H9 (cell line): Measurements from ENCODE around the gene HMCN1. TPM values are rescaled to one million over a fixed set of nuclear protein-coding genes. Genes with fewer than 3 reads are reported as not detected.

Source experiments
- DNase-seq: peaks from one replicate; pipeline ENCODE4 v3.0.0-alpha.2; 2017
- H2AFZ ChIP-seq: one replicate; pipeline ENCODE4 v1.6.1; 2013; ENCODE audit warnings: mild to moderate bottlenecking, low read length, control low read depth, moderate library complexity
- H2AK5ac ChIP-seq: 2 replicates; pipeline ENCODE4 v1.6.1; 2013; ENCODE audit warnings: low read length, control low read depth, mixed read lengths; ENCODE audit not compliant: insufficient read length
- H2BK120ac ChIP-seq: one replicate; pipeline ENCODE4 v1.6.1; 2013; ENCODE audit warnings: low read depth, mild to moderate bottlenecking, low read length, control low read depth, inconsistent platforms; ENCODE audit not compliant: poor library complexity, severe bottlenecking
- H2BK12ac ChIP-seq: 2 replicates; pipeline ENCODE4 v1.6.1; 2013; ENCODE audit warnings: low read length, control low read depth, mixed read lengths, low read depth; ENCODE audit not compliant: insufficient read length
- H2BK15ac ChIP-seq: 2 replicates; pipeline ENCODE4 v1.6.1; 2013; ENCODE audit warnings: low read depth, low read length, control low read depth
- H2BK20ac ChIP-seq: one replicate; pipeline ENCODE4 v1.6.1; 2013; ENCODE audit warnings: low read depth, mild to moderate bottlenecking, low read length, control low read depth, inconsistent platforms; ENCODE audit not compliant: poor library complexity, severe bottlenecking
- H2BK5ac ChIP-seq: 2 replicates; pipeline ENCODE4 v1.6.1; 2013; ENCODE audit warnings: low read length, control low read depth, mixed read lengths; ENCODE audit not compliant: insufficient read length
- H3K14ac ChIP-seq: 2 replicates; pipeline ENCODE4 v1.6.1; 2013; ENCODE audit warnings: low read length, control low read depth; ENCODE audit not compliant: insufficient read depth
- H3K18ac ChIP-seq: 2 replicates; pipeline ENCODE4 v1.6.1; 2013; ENCODE audit warnings: low read depth, mild to moderate bottlenecking, mixed read lengths, low read length, control low read depth; ENCODE audit not compliant: insufficient read length
- H3K23ac ChIP-seq: 2 replicates; pipeline ENCODE4 v1.6.1; 2013; ENCODE audit warnings: low read length, control low read depth, mixed read lengths, low read depth; ENCODE audit not compliant: insufficient read length
- H3K23me2 ChIP-seq: 2 replicates; pipeline ENCODE4 v1.6.1; 2013; ENCODE audit warnings: low read depth, mild to moderate bottlenecking, mixed read lengths, low read length, control low read depth; ENCODE audit not compliant: insufficient read length, poor library complexity, severe bottlenecking
- H3K27ac ChIP-seq: 2 replicates; pipeline ENCODE4 v1.5.1; 2013; ENCODE audit warnings: low read length, control low read depth, mixed read lengths, low read depth; ENCODE audit not compliant: insufficient read length
- H3K27me3 ChIP-seq: 2 replicates; pipeline ENCODE4 v1.6.1; 2013; ENCODE audit warnings: low read length, control low read depth, inconsistent platforms; ENCODE audit not compliant: insufficient read depth
- H3K4ac ChIP-seq: 2 replicates; pipeline ENCODE4 v1.6.1; 2013; ENCODE audit warnings: low read depth, mild to moderate bottlenecking, control low read depth, inconsistent platforms, low read length, moderate library complexity
- H3K4me1 ChIP-seq: 2 replicates; pipeline ENCODE4 v1.6.1; 2013; ENCODE audit warnings: low read length, control low read depth, inconsistent platforms; ENCODE audit not compliant: insufficient read depth
- H3K4me2 ChIP-seq: 2 replicates; pipeline ENCODE4 v1.6.1; 2013; ENCODE audit warnings: low read length, control low read depth, mixed read lengths; ENCODE audit not compliant: insufficient read length, insufficient read depth
- H3K56ac ChIP-seq: 2 replicates; pipeline ENCODE4 v1.6.1; 2013; ENCODE audit warnings: low read depth, mild to moderate bottlenecking, mixed read lengths, low read length, control low read depth; ENCODE audit not compliant: insufficient read length
- H3K79me1 ChIP-seq: 2 replicates; pipeline ENCODE4 v1.6.1; 2013; ENCODE audit warnings: low read depth, mild to moderate bottlenecking, moderate library complexity, low read length, control low read depth, inconsistent platforms; ENCODE audit not compliant: insufficient read depth, poor library complexity, severe bottlenecking
- H3K79me2 ChIP-seq: 2 replicates; pipeline ENCODE4 v1.6.1; 2013; ENCODE audit warnings: low read length, control low read depth, inconsistent platforms; ENCODE audit not compliant: insufficient read depth
- H3K9ac ChIP-seq: 2 replicates; pipeline ENCODE4 v1.6.1; 2013; ENCODE audit warnings: low read length, control low read depth, mixed read lengths; ENCODE audit not compliant: insufficient read length; ENCODE audit errors: extremely low read depth
- H3K9me3 ChIP-seq: one replicate; pipeline ENCODE4 v1.6.1; 2013; ENCODE audit warnings: low read depth, low read length, inconsistent platforms; ENCODE audit not compliant: control insufficient read depth
- H3T11ph ChIP-seq: one replicate; pipeline ENCODE4 v1.6.1; 2013; ENCODE audit warnings: mild to moderate bottlenecking, low read length, control low read depth, inconsistent platforms
- H4K20me1 ChIP-seq: one replicate; pipeline ENCODE4 v1.6.1; 2013; ENCODE audit not compliant: control insufficient read depth, insufficient read length, insufficient read depth
- H4K5ac ChIP-seq: 2 replicates; pipeline ENCODE4 v1.6.1; 2013; ENCODE audit warnings: low read depth, mild to moderate bottlenecking, mixed read lengths, low read length, control low read depth; ENCODE audit not compliant: insufficient read length
- H4K8ac ChIP-seq: replicated peaks from 2 replicates; pipeline ENCODE4 v1.6.1; 2013; ENCODE audit warnings: low read length, control low read depth, mixed read lengths, low read depth; ENCODE audit not compliant: insufficient read length
- H4K91ac ChIP-seq: 2 replicates; pipeline ENCODE4 v1.6.1; 2013; ENCODE audit warnings: low read depth, mild to moderate bottlenecking, moderate library complexity, mixed read lengths, low read length, control low read depth; ENCODE audit not compliant: insufficient read length
- H3K27ac Mint-ChIP-seq, 3 experiments: 2 replicates in 2 of 3; 3 replicates in 1 of 3; pipeline ENCODE4 v1.8.0; 2020 to 2021; ENCODE audit warnings: mixed read lengths in 3 of 3, mild to moderate bottlenecking in 1 of 3, moderate library complexity in 1 of 3
- H3K27me3 Mint-ChIP-seq: 2 replicates; pipeline ENCODE4 v1.8.0; 2021; ENCODE audit warnings: low read depth, mild to moderate bottlenecking, moderate library complexity, mixed read lengths
- H3K36me3 Mint-ChIP-seq, 3 experiments: 2 replicates in 2 of 3; 3 replicates in 1 of 3; pipeline ENCODE4 v1.8.0; 2020 to 2021; ENCODE audit warnings: low read depth in 3 of 3, mixed read lengths in 3 of 3; ENCODE audit not compliant: insufficient read depth in 1 of 3
- H3K4me1 Mint-ChIP-seq, 2 experiments: 2 replicates each; pipeline ENCODE4 v1.8.0; 2020; ENCODE audit warnings: mixed read lengths in 2 of 2
- H3K4me3 Mint-ChIP-seq, 2 experiments: 2 replicates in 1 of 2; 3 replicates in 1 of 2; pipeline ENCODE4 v1.8.0; 2020 to 2021; ENCODE audit warnings: mild to moderate bottlenecking in 2 of 2, mixed read lengths in 2 of 2, moderate library complexity in 1 of 2
- H3K9me3 Mint-ChIP-seq, 2 experiments: 2 replicates in 1 of 2; 3 replicates in 1 of 2; pipeline ENCODE4 v1.8.0; 2020; ENCODE audit warnings: mild to moderate bottlenecking in 2 of 2, mixed read lengths in 2 of 2, moderate library complexity in 1 of 2
- CTCF ChIP-seq: fragments of 200-600 bp; sonication (generic); conservative IDR thresholded peaks from 3 replicates; pipeline ENCODE4 v1.8.0; 2021; ENCODE audit warnings: antibody characterized with exemption, mild to moderate bottlenecking
- WGBS: extraction: QIAGEN DNeasy Blood & Tissue Kit; methylation state at CpG from one replicate; pipeline ENCODE4 v1.1.7; 2013; ENCODE audit warnings: missing lambda C conversion rate, low lambda C conversion rate, mixed read lengths; ENCODE audit not compliant: insufficient read length; ENCODE audit errors: extremely low coverage; 5-methylcytosine and 5-hydroxymethylcytosine counted together
- total RNA-seq: library from RNA; stranded (reverse); gene quantifications from 2 replicates; pipeline ENCODE4 v1.2.1, GENCODE V29; 2021

The HMCN1 gene
- total RNA-seq, 1 experiment from 2014 or later: 3.3 TPM

- H3K27me3 ChIP-seq: no peaks in the 10 kb centered on the region
- H2BK5ac ChIP-seq: no peak overlapping the region
- H3K14ac ChIP-seq: no peak overlapping the region
- H3K18ac ChIP-seq: no peak overlapping the region
- H3K9me3 Mint-ChIP-seq: peaks cover 13 to 19% of the 10 kb centered on the region in 2 experiments
- H4K8ac ChIP-seq: no peak overlapping the region
- H3K27me3 Mint-ChIP-seq: no peaks in the 10 kb centered on the region
- no peak overlapping the region for H3K4ac ChIP-seq
- peaks cover 3% of the 10 kb centered on the region; the same call in 1 of the 2 replicates for H3K4me1 ChIP-seq
- no peak overlapping the region for H3K27ac ChIP-seq
- no CpG with 5 or more reads among the region's 2 CpGs for WGBS
- peak overlapping the region in 1 of 3 experiments; percentile 62; a peak in 1 of 7 replicates for H3K27ac Mint-ChIP-seq
- no peaks in the 10 kb centered on the region for H3K79me1 ChIP-seq
- H4K20me1 ChIP-seq: no peaks in the 10 kb centered on the region
- H2AK5ac ChIP-seq: no peak overlapping the region
- no peaks in the 10 kb centered on the region for H3K23me2 ChIP-seq
- no peaks in the 10 kb centered on the region for H3K4me1 Mint-ChIP-seq
- H3K4me3 Mint-ChIP-seq: no peak overlapping the region
- no peak overlapping the region for H2BK15ac ChIP-seq
- TF ChIP-seq CTCF: no peak
- no peak overlapping the region for H4K5ac ChIP-seq
- H2BK120ac ChIP-seq: no peak overlapping the region
- no peak overlapping the region for H2BK12ac ChIP-seq
- no peak overlapping the region for H3K9ac ChIP-seq
- H2AFZ ChIP-seq: no peak overlapping the region
- no peak overlapping the region for H3K56ac ChIP-seq
- H3K9me3 ChIP-seq: no peaks in the 10 kb centered on the region
- H3T11ph ChIP-seq: no peak overlapping the region
- H4K91ac ChIP-seq: no peak overlapping the region
- no peak overlapping the region for H2BK20ac ChIP-seq
- H3K79me2 ChIP-seq: no peaks in the 10 kb centered on the region
- no peak for DNase-seq
- H3K4me2 ChIP-seq: no peak overlapping the region
- H3K36me3 Mint-ChIP-seq: peaks cover 0 to 18% (median 8%) of the 10 kb centered on the region in 3 experiments; a peak in 6 of 7 replicates
- no peak overlapping the region for H3K23ac ChIP-seq
These were observed 53.0 kb downstream of the HMCN1 start for GRCh38 chr1:185787238-185787637.
